Astrocyte (in vitro differentiated cells and primary cell): ENCODE data around the gene UST.

Experiments used
- EZH2 ChIP-seq: IDR thresholded peaks from 2 replicates; pipeline ENCODE4 v1.6.1; 2012; ENCODE audit warnings: mild to moderate bottlenecking, low read length, inconsistent platforms; ENCODE audit not compliant: insufficient read depth
- TF ChIP-seq, protein P1 (sequence below): IDR thresholded peaks from 2 replicates; pipeline ENCODE4 v1.5.1; 2011; ENCODE audit warnings: low read depth, mild to moderate bottlenecking, inconsistent platforms, low read length, moderate library complexity; ENCODE audit not compliant: insufficient read depth

DNA sequence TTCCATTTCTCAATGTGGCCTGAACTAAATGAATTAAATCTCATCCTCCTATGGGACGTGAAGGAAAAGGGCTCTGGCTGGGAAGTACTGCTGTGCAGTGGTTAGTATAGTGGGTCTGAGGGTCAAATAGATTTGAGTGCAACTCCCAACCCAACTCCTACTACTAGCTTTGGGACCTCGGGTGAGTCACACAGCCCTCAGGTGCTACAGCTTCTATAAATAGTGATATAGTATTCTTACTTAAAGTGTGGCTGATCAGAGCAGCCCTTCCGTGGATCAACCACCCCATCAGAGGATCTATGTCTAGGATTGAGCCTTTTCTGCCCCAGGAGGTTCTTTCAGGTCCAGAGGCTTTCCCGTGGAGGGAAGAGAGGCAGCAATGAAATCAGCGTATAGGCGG, 904 bp upstream of the UST start:
- TF ChIP-seq, protein P1, sequence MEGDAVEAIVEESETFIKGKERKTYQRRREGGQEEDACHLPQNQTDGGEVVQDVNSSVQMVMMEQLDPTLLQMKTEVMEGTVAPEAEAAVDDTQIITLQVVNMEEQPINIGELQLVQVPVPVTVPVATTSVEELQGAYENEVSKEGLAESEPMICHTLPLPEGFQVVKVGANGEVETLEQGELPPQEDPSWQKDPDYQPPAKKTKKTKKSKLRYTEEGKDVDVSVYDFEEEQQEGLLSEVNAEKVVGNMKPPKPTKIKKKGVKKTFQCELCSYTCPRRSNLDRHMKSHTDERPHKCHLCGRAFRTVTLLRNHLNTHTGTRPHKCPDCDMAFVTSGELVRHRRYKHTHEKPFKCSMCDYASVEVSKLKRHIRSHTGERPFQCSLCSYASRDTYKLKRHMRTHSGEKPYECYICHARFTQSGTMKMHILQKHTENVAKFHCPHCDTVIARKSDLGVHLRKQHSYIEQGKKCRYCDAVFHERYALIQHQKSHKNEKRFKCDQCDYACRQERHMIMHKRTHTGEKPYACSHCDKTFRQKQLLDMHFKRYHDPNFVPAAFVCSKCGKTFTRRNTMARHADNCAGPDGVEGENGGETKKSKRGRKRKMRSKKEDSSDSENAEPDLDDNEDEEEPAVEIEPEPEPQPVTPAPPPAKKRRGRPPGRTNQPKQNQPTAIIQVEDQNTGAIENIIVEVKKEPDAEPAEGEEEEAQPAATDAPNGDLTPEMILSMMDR = no peak
- no peak for TF ChIP-seq EZH2
